Measurements from ENCODE around the gene DLX5. TPM values are rescaled to one million over a fixed set of nuclear protein-coding genes. Genes with fewer than 3 reads are reported as not detected.
A peak's percentile ranks its signal among the peaks of the same experiment; 100 is the strongest.

Gene DLX5
- total RNA-seq, 1 donor from 2014 or later, result 33.4 TPM

DNA sequence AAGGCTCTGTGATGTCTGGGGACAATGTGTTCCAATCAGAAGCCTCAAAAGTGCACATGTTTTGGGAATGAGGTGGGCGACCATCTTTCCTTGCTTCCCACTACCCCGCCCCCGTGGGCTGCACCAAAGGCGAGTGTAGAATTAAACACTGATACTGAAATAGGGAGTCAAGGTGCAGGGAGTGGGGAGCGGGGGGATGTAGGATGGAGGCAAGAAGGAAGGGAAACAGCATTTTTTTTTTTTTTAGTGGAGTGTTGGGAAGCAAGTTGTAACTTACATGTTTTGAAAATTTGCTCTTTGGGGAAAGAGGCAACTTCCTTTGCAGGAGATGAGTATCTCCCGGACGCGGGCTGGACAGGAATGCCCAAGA is 484 bp upstream of the DLX5 start:
- DNase-seq (ENCODE audit: low spot score in 2 of 2, unreplicated experiment in 2 of 2), result no peak
- Mint-ChIP-seq H3K4me1 (peaks cover 58% of the 10 kb centered on the region), H3K36me3 (peaks cover 7% of the 10 kb centered on the region), H3K27ac (peak overlapping the region; percentile 92), H3K27me3 (ENCODE audit: low read depth) (peaks cover 82% of the 10 kb centered on the region), H3K4me3 (peak overlapping the region; percentile 93), H3K9me3 (no peaks in the 10 kb centered on the region)
- TF ChIP-seq, protein P1, sequence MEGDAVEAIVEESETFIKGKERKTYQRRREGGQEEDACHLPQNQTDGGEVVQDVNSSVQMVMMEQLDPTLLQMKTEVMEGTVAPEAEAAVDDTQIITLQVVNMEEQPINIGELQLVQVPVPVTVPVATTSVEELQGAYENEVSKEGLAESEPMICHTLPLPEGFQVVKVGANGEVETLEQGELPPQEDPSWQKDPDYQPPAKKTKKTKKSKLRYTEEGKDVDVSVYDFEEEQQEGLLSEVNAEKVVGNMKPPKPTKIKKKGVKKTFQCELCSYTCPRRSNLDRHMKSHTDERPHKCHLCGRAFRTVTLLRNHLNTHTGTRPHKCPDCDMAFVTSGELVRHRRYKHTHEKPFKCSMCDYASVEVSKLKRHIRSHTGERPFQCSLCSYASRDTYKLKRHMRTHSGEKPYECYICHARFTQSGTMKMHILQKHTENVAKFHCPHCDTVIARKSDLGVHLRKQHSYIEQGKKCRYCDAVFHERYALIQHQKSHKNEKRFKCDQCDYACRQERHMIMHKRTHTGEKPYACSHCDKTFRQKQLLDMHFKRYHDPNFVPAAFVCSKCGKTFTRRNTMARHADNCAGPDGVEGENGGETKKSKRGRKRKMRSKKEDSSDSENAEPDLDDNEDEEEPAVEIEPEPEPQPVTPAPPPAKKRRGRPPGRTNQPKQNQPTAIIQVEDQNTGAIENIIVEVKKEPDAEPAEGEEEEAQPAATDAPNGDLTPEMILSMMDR (IDR thresholded peaks at IDR 0.05; ENCODE audit: unreplicated experiment), result no peak

DNA sequence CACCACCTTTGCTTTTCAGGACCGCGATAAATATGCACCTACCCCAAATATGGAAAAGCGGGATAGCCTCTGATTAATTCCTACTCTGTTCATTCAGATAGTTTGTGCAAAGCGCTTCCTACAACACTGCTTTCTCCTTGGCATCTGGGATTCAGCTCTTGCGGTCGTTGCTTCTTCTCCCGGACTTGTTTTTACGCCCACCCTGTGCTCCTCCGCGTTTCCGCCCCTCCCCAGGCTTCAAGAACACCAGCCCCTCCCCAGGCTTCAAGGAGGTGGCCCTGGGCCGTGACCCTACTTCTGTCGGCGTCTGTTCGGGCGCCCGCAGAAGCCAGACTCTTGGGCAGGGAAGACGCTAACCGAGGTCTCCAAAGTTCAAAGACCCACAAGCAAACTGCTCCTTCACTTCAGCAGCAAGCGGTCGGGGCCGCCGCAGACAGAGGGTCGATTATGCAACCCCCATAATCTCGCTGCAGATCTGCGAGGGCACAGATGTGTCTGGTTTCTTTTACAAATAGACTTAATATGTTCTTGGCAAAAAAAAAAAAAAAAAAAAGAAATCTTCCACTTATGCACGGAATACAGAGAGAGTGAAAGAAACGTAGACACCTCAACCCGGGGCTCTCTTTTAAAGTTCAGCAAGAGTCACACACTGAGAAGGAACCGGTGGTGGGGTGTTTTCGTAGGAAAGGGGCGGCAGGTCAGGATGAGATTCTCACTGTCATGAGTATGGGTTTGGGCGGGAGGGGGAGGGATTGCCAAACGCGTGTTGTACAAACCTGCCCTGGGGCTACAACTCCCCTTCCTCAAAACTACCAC is 1.9 kb downstream of the DLX5 start:
- TF ChIP-seq, protein P1 (IDR thresholded peaks at IDR 0.05; ENCODE audit: unreplicated experiment), result no peak
- H3K27me3 Mint-ChIP-seq (ENCODE audit: low read depth), result peaks cover 94% of the 10 kb centered on the region
- H3K4me1 Mint-ChIP-seq, result peaks cover 78% of the 10 kb centered on the region

DNA sequence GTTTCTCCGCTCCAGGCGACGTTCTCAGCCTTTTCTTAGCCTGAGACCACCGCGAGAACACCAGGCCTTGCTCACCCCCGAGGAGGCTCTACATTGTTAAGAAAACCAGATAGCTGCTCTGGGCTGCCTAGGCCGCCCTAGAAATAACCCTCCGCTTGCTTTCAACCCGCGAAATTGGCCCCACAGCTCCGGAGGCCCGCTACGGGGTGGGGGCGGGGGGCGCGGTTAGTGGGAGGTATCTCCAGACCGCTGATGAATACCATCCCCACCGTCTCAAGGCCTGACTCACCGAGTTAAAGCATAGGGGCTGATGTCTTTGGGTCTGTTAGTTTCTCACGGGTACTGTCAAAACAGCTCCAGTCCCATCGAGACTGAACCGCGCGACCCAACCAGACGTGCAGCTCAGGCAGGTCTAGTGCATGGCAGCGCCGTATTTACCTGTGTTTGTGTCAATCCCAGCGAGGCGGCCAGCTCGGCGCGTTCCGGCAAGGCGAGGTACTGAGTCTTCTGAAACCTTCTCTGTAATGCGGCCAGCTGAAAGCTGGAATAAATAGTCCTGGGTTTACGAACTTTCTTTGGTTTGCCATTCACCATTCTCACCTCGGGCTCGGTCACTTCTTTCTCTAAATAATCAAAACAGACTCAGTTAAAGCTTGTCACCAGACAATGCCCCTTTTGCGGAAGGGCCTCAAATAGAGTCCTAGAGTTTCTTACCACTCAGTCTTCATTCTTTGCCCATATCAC is 2.7 kb downstream of the DLX5 start:
- DNase-seq (ENCODE audit: low spot score in 2 of 2, unreplicated experiment in 2 of 2), result peak in 1 of 2 experiments; percentile 54
- Mint-ChIP-seq H3K9me3 (no peaks in the 10 kb centered on the region), H3K4me1 (peaks cover 78% of the 10 kb centered on the region), H3K27me3 (ENCODE audit: low read depth) (peaks cover 94% of the 10 kb centered on the region), H3K27ac (peak overlapping the region; percentile 92), H3K4me3 (peak overlapping the region; percentile 93), H3K36me3 (peaks cover 7% of the 10 kb centered on the region)
- TF ChIP-seq, protein P1 (IDR thresholded peaks at IDR 0.05; ENCODE audit: unreplicated experiment), result no peak

More for the DNA sequence above, 1.9 kb downstream of the DLX5 start:
- peaks cover 7% of the 10 kb centered on the region for H3K36me3 Mint-ChIP-seq
- H3K9me3 Mint-ChIP-seq, result no peaks in the 10 kb centered on the region
- peak overlapping the region; percentile 93 for H3K4me3 Mint-ChIP-seq
- peak overlapping the region; percentile 92 for H3K27ac Mint-ChIP-seq
- DNase-seq (ENCODE audit: low spot score in 2 of 2, unreplicated experiment in 2 of 2), result peak in 1 of 2 experiments; percentile 40

DNA sequence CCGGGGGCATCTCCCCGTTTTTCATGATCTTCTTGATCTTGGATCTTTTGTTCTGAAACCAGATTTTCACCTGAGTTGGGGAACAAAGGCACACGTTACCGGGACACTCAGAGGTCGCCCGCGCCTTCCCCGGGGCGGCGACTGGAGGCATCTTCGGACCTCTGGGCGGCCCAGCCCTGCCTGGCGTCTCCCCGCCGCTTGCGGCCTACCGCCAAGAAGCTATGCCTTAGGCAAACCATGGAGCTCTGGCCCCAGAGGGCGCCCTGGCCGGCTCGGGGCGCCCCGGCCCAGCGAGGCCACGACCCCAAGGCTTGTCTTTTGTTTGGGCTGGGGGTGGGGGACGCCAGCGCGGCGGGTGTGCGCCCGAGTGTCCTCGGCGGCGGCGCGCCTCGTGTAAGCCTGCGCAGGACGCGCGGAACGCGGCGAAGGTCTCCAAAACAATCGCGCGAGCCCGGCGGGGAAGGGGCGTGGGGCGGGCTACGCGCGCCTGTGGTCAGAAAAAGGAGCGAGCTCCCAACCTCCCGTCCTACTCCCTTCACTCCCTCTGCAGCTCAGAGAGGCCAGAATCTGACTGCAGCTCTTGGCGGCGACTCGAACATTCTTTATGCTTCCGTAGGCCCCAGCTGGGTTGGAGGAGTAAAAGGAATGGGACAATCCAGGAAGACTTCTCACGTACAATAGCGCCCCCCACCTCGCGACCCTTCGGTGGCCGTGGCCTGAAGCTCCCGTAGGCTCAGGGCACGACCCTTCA is 3.5 kb downstream of the DLX5 start:
- peak in 1 of 2 experiments; percentile 48 for DNase-seq (ENCODE audit: low spot score in 2 of 2, unreplicated experiment in 2 of 2)

DNA sequence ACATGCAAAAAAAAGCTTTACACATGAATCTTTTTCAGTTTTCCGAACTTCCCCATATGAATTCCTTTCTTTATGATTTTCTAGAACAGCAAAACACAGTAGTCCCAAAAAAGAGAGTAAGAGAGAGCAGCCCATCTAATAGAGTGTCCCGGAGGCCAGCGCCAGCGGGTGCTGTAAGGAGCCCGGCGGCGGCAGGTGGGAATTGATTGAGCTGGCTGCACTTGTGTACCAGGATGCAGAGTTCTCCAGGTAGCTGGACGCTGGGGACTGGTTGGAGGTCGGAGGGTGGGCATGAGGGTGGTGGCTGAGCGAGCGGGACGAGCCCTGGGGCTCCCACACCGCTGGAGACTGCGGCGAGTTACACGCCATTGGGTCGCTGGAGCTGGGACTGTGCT is 4.0 kb downstream of the DLX5 start:
- TF ChIP-seq, protein P1 (IDR thresholded peaks at IDR 0.05; ENCODE audit: unreplicated experiment), result no peak

More for the DNA sequence above, 3.5 kb downstream of the DLX5 start:
- Mint-ChIP-seq H3K27me3 (ENCODE audit: low read depth) (peaks cover 94% of the 10 kb centered on the region), H3K9me3 (no peaks in the 10 kb centered on the region), H3K36me3 (peaks cover 7% of the 10 kb centered on the region), H3K4me3 (peak overlapping the region; percentile 93), H3K27ac (peak overlapping the region; percentile 92), H3K4me1 (peaks cover 77% of the 10 kb centered on the region)
- TF ChIP-seq, protein P1 (IDR thresholded peaks at IDR 0.05; ENCODE audit: unreplicated experiment), result no peak

More for the DNA sequence above, 4.0 kb downstream of the DLX5 start:
- Mint-ChIP-seq H3K36me3 (peaks cover 7% of the 10 kb centered on the region), H3K4me1 (peaks cover 77% of the 10 kb centered on the region), H3K27me3 (ENCODE audit: low read depth) (peaks cover 94% of the 10 kb centered on the region), H3K27ac (peak overlapping the region; percentile 33), H3K4me3 (peak overlapping the region; percentile 64), H3K9me3 (no peaks in the 10 kb centered on the region)
- no peak for DNase-seq (ENCODE audit: low spot score in 2 of 2, unreplicated experiment in 2 of 2)

All from mesothelial cell of epicardium (in vitro differentiated cells).